GM19240 (cell line): ENCODE measurements around the gene FAM174B.

Experiments
- DNase-seq: peaks from one replicate; pipeline ENCODE4 v3.0.0; 2011; ENCODE audit warnings: low spot score; ENCODE audit not compliant: insufficient read length

Gene FAM174B

DNA sequence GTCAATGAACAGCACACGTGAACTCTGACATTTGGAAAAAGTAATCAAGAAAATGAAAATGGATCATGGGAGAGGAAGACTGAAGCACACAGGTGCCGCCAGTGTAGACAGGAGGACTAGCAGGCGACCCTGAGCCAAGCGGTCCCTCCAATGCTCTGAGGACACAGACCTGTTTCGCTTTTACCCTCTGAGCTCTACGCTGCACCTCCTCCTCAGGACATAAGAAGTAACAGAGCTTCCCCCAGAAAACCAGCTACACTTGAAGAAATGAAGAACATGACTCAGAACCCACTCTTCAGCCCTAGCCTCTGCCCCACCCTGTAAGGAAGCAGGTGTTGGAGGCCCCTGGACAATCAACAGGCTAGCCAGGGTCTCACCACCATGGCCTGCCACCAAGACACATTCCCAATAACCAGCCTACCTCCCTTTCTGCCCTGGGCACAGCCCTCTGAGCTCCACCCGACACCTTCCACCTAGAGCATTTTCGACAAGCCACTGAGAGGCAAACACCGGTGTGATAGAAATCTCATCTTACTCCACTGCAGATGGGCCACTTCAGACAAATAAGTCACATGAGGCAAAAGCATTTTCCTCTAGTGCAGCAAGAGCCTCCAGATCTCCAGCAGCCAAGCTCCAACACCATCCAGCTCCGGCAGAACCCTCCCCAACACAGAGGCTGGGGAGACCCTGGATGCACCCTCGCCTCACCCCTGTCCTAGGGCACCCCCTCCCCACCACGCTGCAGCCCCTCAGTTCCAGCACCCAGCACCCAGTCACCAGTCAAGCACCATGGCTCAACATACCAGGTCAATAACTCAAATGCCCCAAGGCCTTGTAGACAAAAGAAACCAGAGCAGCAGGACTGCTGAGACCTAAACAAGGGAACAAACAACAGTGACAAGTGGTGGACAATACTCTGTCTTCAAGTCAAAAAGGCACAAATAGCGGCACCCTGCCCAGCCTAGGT, 11.4 kb downstream of the FAM174B start:
- no peak for DNase-seq

DNA sequence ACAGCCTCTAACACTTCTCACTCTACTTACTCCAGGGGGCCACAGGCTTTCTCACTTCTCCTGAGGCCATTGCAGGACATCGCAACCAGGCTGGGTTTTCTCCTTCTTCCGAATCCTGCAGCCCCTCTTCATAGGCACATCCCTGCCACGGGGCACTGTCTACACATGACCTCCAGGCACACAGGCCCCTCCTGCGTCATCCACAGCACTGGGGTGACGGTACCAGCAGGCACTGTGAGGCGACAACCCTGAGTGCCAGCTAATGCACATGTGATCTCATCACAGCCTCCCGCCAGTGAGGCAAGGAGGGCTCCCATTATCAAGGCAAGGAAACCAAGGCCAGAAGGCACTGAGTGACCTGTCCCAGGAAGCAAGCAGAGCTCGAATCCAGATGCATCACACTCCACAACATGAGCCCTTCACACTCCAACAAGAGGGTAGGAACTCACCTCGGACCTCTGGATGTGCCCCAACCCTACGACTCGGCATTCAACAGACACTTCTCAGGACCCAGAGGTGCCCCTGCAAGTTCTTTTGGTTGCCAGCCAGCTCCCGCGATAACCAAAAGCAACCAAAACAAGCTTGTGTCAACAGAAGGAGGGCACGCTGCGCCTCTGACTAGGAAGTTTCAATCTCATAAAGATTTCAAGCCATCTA, 16.7 kb downstream of the FAM174B start:
- no peak for DNase-seq

DNA sequence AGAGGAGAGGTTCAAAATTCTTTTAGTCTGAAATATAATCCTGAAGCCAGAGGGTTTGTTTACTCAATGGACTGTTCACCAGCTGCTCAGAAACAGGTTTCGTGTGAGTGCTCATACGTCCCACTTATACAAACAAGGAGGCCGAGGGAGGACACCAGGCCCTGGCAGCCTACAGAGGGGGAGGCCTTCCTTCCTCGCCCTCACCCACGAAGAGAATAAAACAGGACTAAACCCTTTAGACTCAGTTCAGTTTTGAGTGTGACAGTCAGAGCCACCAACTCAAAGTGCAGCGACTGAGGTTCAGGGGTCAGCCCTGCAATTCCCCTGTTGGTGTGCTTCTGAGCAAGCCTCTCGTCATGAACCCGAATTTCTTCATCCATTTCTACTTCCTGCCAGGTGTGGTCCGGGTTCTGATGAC, 17.3 kb downstream of the FAM174B start:
- DNase-seq, result no peak

DNA sequence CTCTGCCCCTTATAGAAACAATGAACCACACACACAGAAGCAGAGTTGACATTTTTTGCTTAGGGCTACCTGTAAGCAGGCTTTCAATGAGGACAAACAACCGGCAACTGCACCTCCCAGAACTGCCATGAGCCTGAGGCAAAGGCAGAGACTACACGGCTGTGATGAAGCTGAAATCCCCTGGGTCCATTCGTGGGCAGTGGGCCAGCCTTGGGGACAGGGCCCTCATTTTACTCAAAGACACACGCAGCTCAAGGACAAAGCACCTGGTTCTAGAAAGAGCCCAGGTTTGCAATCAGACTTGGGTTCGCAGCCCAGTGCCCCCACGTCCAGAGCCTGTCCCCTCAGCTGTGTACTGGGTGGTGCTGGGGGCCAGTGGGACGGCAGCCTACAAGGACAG, 17.9 kb downstream of the FAM174B start:
- no peak for DNase-seq

DNA sequence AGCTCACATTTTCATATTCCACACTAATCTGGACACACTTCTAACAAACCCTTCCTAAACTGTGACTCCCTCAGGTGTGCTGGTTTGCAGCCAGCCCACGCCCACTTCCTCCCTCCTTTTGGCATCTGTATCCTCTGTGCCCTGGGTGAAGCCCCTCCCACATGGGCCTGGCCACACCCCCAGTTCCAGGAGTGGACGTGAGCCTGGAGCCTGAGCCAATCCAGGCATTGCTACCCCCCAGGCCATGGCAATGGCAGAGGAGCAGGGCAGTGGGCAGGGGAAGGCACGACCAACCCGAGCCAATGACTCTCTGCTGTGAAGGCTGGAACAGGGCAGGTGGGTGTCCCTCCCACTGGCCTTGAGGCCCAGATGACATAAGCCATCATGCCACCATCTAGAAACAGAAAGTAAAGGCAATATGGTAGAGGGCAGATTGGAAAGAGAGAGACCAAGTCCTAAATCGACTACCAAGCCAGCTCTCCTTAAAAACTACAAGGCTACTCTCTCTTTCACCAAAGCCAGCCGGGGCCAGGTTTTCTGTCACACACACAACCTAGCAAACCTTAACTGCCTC, 18.6 kb downstream of the FAM174B start:
- DNase-seq, result no peak

DNA sequence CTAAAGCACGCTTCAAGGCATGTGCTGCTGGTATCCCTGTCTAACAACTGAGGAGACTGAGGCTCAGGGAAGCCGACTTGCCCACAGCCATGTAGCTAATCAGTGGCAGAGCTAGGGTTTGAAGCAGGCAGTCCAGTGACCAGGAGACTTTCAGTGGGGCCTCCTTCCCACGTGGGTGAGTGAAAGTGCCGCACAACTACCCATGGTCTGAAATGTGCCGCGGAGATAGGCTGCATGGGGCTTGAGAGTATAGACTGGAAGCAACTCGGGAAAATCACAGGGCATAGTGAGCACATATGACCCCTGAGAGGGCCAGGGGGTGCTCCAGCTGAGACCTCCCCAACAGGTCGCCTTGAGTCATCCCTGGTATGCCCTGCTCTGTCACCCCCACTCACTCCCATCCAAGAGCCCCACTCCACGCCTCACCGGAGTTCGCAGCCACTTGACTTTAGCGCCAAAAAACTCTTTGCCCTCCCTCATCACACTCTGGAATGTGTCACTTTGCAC, 19.1 kb downstream of the FAM174B start:
- no peak for DNase-seq

DNA sequence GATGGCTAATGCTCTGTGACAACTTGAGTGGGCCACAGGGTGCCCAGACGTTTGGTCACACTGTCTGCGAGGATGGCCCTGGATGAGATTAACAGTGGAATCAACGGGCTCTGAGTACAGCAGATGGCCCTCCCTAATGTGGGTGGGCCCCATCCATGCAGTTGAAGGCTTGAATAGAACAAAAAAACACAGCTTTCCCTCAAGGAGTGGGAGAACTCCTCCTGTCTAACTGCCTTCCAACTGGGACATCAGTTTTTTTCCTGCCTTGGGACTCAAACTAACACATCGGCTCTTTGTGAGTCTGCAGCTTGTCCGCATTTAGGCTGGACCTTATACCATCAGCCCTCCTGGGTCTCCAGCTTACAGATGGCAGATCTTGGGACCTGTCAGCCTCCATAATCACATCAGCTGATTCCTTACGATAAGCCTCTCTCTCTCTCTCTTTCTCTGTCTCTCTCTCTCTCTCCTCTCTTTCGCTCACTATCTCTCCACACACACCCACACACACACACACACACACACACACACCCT, 20.8 kb downstream of the FAM174B start:
- no peak for DNase-seq

DNA sequence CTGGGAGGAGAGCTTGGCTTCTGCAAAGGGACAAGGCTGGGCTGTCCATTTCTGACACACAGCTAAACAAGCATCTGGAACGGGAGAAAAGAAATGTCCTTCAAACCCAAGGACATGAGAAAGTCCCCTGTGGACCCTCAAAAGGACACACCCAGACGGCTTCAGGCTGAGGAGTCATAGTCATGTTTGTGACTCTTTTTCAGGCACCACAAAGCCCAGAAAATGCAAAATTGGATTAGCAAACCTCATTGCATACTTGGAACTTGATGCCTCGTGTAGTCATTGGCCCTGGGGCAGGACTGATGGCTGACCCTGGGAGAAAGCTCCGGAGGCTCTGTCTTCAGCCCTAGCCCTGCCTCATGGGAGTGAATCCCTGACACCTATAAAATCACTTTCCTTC, 21.5 kb downstream of the FAM174B start:
- no peak for DNase-seq

DNA sequence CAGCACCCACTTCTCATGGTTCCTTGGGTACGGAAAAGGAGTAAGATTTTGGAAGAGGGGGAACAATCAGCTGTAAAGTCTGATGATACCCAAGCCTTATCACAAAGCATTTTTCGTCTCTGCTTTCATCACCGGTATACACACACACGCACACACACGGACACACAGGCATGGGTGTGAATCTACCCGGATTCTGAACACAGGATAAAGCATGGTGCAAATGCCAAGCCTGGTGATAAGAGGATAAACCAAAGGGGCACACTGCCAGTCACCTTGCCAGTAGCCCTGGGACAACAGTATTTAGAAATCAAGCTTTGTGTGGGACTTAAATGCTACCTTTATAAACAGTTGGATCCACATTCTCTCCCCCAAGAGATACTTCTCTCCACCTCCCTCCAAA, 22.2 kb downstream of the FAM174B start:
- DNase-seq, result no peak

DNA sequence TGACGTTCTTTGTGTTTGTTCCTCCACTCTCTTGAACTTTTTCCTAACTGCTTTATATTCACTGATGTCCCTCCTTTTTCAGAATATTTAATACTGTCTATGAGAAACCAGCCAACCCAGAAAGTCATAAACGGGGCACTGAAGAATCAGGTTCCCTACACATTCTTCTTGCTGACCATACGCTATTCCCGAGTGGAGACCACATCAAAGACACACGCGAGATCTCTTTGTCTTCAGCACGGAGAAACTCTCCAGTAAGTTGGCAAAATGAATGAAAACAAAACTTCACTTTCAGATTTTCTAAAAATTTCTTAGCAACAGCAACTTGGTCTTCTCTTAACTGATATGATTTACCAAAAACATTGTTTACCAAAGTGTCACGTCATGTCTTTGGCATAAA, 22.6 kb downstream of the FAM174B start:
- no peak for DNase-seq

DNA sequence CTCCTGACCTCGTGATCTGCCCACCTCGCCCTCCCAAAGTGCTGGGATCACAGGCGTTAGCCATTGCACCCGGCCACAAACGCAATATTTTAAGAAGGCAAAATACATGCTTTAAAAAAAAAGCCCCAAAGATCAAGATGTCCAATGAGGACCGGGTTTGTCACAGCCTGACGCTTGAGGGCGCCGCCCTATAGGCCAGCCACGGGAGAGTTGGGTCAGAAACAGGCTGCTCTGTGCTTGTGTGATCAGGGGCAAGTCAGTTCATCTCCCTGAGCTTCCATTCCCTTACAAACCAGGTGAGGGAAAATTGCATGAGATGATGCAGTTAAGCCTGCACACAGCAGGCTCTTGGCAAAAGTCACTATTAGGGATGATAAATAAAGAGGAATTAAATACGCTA, 23.9 kb downstream of the FAM174B start:
- no peak for DNase-seq

DNA sequence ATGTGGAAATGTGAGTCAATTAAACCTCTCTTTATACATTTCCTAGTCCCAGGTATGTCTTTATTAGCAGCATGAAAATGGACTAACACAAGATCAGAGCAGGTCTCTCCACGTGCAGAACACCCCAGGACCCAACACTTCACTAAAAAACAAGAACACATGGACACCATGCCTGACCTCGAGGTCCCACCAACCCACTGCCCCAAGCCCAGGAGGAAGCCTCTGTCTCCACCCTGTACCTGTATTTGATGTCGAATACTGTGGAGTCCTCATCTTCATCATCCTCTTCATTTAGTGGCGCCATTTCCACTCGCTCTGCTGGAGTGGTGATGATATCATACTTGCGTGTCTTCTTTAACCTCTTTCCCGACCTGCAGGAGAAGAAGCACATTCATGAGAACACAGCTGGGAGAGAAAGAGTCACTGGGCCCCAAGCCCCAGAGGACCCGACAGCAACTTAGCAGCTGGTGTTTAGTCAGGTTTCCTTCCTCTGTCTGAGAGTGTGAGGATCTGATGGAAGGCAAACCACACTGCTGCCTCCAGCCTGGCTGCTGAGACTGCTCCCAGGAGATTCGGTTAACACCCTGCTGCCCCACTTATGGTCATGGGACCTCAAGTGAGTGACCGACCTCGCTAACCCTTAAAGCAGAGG, 25.5 kb downstream of the FAM174B start:
- DNase-seq, result no peak

DNA sequence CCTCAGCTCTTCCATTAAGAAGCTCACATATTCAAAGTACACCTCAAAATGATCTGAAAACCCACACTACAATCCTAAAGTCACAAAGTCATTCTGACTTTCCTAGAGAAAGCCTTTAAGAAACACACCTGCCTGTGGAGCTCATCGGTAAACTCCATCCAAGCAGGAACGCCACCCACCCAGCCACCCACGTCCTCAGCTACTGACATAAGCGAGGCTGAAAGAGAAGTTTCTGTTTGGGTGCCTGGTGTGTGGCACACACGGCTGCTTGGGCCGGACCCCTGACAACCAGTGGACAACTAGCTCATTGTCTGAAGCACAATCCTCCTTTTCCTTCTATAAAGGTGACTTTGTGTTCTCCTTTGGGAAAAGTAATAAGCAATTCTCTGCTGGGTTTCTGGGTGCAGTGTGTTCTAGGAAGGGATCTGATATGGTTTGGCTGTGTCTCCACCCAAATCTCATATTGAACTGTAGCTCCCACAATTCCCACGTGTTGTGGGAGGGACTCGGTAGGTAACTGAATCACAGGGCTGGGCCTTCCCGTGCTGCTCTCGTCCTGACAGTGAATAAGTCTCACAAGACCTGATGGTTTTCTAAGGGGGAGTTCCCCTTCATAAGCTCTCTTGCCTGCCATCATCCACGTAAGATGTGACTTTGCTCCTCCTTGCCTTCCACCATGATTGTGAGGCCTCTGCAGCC, 26.1 kb downstream of the FAM174B start:
- no peak for DNase-seq

DNA sequence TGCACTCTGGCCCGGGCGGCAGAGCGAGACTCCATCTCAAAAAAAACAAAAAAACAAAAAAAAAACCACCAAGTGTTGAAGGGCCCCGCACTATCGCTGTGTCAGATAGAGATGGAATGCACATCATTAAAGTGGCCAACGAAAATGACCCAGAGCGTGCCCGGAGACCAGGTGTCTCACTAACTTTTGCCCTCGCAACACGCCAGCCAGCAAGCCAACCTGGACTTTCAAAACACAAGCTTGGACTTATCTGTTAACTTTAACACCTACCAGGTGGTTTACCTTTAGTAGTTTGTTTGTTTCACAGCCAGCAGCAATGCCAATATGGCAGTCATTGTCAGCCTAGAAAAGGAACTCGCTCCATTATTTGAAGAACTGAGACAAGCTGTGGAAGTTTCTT, 28.6 kb downstream of the FAM174B start:
- no peak for DNase-seq

DNA sequence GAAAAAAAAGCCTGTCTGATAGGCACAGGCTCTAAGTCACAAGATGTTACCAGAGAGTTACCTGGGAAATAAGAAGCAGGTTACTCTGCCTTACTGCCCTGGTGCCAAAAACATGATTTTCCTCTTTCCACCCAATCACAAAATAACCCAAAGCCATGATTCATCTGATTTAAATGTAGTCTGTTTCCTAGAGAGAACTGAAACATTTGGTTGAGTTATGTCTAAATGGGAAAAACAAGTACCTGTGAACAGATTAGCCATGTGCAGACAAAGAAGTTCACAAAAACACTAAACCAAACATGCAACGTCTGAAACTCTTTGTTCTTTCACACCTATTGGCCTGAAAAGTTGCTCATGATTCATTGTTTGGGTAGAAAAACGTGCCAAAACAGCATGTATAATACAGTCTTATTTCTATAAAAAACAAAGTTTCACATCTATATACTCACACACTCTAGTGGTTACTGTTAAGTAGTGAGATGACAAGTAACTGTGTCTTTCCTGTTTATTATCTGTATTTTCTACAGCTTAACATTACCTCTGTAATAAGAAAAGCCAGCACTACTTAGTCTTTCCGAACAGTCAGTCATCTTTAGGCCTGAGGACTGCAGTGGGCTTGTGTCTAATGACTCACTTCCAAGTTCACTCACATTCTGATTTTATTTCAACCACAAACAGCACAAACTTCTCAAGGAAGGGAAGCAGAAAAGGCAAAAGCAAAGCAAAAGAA, 30.2 kb downstream of the FAM174B start:
- DNase-seq, result no peak

DNA sequence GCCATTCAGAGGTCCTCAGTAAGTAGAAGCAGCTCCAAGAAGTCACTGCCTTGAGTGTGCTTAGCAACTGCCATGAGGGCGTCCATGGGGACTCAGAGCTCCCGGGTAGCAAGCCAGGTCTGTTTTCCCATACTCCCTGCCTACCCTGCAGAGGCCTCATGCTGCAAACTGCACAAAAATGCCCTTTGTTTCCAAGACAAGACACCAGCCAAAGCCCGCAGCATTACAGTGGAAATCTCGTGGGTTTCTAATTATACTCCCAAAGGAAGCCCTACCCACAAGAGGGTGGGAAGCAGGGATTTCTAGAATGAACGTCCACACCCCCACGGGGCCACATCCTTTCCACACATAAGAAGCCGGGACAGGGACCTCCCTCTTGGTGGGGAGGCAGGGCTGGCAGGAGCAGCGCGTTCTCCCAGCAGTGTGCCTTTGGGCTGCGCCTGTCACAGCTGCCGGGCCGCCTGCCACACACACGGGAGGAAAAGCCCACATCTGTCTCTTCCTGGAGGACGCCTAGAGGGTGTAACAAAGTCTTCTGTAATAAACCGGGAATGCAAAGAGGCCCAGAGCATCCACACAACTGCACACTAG, 31.1 kb downstream of the FAM174B start:
- no peak for DNase-seq

DNA sequence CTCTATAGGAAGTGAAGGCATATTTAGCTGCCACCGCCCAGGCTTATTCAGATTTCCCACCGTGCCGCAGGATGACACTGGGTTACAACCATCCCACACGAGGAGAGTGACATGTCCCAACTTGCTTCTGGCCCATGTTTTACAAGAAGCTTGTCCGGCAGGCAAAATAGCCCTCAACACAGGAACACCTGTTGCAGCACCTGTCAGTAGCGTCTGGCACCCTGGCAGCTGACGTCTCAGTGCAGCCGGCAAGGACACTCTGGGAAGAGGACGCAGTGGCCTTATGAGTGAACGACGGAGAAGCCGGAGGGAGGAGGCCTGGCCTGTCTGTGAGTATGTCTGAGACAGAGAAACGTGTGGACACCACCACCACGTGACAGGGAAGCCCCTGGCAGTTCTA, 32.1 kb downstream of the FAM174B start:
- no peak for DNase-seq

DNA sequence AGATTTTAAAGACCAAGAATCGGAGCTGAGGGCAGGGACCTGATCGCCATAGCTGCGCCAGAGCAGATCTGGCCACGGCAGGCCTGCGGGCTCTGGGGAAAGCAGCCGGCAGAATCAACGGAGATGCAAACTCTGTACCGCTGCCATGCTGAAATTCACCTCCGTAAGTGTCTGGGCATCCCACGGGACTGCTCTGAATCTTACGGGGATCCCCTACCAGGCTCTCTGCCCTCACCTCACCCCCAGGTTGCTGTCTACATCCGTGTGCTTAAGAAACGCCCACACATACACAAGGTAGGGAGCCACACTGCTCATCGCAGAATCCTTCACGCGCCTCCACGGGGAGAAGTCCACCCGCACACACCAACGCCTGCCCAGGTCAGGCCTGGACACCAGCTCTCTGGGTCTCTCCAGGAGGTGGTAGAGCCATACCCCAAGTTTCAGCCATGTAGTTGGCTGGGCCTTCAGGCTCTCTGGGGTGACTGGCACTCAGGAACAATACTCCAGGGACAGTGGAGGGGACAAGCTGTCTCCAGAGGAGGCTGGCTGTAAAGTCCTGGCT, 33.5 kb downstream of the FAM174B start:
- DNase-seq, result no peak

DNA sequence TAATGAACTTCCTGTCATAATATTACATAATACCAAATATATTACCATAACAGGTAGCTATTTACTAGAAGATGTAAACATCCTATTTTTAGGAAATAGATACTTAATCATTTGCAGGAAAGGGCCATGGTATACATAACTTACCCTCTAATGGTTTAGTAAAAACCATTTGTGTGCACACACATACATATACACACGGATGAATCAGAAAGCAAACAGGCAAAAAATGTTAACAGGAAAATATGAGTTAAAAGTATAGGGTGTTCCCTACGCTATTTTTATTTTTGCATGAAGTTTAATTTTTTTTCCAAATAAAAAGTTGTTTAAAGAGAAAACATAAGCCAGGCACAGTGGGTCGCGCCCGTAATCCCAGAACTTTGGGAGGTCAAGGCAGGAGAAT, 34.6 kb downstream of the FAM174B start:
- DNase-seq, result no peak
